RPMI8226 (cell line): Measurements from ENCODE around the gene CTDNEP1.

Source experiments
- DNase-seq: peaks from one replicate; pipeline ENCODE4 v3.0.0-alpha.2; 2015

Gene CTDNEP1

GRCh38 chr17:7279448-7279847, 27.9 kb upstream of the CTDNEP1 start:
- no peak for DNase-seq

- no peak for DNase-seq
Measured at GRCh38 chr17:7266784-7267183, 15.2 kb upstream of the CTDNEP1 start.

GRCh38 chr17:7263801-7264078, 12.2 kb upstream of the CTDNEP1 start:
- DNase-seq, result no peak

DNA sequence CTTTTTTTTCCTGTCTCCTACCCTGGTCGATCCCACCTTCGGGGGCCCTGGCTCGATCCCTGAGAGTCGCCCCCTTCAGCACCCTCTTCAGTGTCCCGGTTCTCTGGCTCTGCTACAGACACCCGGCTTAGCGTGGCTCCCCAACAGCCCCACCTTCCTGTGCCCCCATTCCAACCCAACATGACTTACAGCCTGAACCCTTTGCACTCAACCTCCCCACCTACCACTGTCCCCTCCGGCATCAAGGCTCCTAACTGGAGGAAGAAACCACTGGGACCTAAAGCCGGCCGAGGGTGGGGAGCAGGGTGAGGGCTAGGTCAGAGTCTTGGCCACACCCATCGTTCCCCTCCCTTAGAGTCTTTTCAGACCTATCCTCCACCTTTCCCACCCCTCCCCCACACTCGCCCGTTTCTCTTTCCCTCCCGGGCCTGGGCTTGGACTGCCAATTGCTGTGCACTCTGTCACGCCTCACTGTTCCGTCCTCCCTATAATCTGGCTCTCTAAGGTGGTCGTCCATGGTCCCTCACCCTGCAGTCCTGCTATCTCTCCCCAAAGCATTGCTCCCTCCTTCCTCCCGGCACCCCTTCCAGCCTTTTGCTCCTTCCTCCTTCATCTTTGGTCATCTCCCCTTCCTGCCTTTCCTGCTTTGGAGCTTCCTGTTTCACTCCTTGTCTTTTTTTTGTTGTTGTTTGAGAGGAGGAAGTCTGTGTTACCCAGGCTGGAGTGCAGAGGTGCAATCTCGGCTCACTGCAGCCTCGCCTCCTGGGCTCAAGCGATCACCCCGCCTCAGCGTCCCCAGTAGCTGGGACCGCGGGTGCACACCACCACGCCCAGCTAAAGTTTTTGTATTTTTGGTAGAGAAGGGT, 11.6 kb upstream of the CTDNEP1 start:
- peak; percentile 70 for DNase-seq

GRCh38 chr17:7262192-7262934, 10.8 kb upstream of the CTDNEP1 start, which contains the start of gene CLDN7:
Gene CLDN7, minus strand, starts transcription at chr17:7262478. Its CDS starts 435 bp downstream, at chr17:7262043.
- peak; percentile 52 for DNase-seq

- no peak for DNase-seq
Measured at GRCh38 chr17:7261379-7262191, 10.1 kb upstream of the CTDNEP1 start.

- peak; percentile 79 for DNase-seq
Measured at GRCh38 chr17:7260651-7261378, 9.3 kb upstream of the CTDNEP1 start.

DNA sequence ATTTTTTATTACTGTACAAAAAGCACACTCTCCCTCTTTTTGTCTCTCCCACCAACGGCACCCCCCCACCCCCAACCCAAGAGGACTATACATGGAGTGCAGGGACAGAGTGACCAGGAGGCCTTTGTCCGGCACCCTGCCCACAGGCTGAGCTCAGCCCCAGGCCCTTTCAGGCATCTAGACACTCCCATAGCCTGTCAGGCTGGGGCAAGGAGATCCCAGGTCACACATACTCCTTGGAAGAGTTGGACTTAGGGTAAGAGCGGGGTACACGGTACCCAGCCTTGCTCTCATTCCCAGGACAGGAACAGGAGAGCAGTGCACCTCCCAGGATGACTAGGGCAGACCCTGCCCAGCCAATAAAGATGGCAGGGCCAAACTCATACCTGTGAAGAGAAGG, 8.6 kb upstream of the CTDNEP1 start:
- no peak for DNase-seq

DNA sequence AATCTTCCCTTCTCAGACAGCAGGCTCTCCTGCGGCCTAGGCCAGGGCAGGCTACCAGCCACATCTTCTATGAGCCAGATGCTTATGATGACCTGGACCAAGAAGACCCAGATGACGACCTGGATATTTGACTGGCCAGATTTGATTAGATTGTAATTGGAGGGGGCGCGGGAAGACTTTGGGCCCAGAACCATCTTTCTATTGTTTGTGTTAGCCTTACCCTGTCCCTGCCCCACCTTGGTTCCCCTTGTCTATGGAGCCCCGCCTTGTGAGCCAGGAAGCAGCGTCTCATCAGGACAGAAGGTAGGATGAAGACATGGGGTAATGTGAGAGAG, 8.0 kb upstream of the CTDNEP1 start:
- DNase-seq, result no peak

GRCh38 chr17:7258731-7259554, 7.4 kb upstream of the CTDNEP1 start:
- DNase-seq, result no peak

DNA sequence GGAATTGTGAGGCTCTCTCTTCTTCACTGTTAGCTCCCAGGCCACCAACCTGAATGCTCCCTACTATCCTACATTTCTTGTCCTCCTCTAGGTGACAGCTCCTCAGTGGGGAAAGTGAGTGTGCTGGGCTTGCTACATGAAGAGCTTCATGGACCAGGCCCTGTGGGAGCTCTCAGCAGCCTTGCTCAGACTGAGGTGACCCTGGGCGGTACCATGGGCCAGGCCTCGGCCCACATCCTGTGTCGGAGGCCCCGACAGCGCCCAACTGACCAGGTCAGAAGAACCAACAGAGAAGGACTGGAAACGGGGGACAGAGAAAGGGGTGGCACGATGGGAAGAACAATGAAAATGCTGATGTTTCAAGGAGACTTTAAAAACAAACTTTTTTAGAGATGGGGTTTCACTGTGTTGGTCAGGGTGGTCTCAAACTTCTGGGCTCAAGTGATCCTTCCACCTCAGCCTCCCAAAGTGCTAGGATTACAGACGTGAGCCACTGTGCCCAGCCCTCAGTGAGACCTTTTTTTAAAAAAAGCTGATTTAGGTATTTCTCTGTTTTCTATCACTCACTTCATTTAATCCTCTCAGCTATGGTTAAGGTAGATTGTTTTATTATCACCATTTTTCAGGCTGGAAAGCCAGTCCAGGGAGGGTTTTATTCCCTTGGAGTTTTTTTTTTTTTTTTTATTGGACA, 5.4 kb upstream of the CTDNEP1 start:
- DNase-seq, result no peak

DNA sequence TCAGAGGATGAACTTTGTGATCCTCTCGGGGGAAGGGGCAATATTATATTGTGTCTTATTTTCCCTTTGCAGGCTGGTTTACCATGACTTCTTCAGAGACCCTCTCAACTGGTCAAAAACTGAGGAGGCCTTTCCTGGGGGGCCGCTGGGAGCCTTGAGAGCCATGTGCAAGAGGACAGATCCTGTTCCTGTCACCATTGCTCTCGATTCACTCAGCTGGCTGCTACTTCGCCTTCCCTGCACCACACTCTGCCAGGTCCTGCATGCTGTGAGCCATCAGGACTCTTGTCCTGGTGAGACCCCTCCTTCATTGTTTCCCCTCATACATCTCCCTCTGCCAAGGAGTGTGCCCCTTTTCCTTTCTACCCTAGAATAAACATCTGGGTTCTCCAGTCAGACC, 3.0 kb upstream of the CTDNEP1 start:
- DNase-seq, result no peak

DNA sequence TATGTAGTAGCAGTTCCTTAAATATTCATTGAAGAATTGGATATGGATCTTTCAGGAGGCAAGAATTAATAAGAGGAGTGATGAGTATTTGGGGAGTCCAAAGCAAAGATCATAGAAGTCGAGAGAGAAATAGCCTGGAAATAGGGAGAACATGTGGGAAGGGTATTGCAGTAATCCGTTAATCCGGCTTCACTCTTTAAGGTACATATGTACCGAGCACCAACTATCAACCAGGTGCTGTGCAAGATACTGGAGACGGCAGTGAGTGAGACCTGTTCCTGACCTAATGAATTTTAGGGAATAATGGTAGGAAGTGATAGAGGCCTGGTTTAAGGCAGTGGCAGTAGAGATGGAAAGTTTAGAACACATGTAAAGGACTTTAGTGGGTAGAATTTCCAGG, 1.5 kb upstream of the CTDNEP1 start:
- no peak for DNase-seq

DNA sequence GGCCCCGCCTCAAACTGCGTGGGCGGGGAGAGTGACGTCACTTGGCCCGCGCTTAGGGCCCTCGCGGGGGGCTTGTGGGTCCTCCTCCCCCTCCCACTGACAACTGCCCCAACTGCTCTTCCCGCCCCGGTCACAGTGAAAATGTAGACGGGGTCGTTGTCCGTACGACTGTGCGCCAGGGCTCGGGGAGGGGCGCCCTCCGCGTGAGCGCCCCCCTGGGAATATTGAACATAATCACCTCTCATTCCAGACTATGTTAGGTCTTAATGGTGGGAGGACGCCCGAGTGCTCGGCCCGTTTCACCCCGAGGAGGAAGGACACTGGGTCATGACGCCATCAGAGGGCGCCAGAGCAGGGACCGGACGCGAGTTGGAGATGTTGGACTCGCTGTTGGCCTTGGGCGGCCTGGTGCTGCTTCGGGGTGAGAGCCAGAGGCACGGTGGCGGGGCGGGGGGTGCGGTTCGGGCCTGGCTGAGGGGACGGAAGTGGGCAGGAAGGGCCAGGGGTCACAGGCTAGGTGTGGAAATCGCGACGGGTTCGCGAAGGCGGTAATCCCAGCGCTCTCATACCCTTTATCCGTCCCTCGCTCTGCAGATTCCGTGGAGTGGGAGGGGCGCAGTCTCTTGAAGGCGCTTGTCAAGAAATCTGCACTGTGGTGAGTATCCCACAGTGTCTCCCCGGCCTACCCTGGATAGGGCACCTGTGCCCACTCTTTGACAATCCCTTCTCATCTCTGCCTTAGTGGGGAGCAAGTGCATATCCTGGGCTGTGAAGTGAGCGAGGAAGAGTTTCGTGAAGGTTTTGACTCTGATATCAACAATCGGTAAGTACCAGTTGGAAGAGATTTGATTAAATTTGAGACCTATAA, 876 bp upstream of the CTDNEP1 start, which contains the start of gene ELP5:
ELP5 (plus strand) TSS at position 40 of the 868 bp plus-strand sequence; CDS start at position 376, 336 bp downstream.
- DNase-seq, result peak; percentile 90

DNA sequence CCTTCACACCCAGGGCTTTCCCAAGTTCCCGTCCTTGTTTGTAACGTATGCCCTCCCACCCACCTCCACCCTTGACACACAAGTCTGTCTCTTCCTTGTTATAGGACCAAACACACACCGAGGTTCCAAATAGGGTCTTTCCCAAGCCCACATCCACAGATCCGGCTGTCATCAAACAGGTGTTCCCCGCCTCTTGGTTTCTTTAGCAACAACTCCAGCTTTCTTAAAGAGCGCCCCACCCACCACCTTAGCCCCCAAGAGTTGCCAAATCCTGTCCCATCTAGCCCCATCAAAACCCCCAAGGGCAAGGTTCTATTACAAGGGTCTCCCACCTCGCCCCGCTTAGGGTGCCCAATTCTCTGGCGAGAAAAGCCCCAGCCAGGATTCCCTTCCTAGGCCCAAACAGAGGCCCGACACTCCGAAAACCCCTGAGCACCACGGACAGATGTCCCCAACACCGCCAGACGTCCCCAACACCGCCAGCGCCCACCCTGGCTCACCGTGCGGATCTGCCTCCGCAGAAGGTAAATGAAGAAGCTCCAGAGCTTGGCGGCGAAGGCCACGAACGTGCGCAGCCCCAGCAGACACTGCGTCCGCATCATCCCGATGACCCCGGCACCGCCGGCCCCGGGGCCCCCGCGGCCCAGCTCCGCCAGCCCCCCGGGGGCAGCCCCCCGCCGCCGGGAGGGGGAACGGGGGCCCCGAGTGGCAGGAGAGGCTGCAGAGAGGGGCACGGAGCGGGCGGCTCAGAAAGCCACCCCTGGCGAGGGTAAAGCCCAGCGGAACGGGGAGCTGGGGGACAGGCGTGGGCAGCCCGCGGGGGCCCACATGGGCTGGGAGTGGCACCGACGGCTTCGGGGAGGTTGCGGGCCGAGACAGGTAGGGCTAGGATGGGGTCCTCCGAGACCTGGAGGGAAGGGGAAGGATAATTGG, 573 bp downstream of the CTDNEP1 start:
- DNase-seq, result no peak

DNA sequence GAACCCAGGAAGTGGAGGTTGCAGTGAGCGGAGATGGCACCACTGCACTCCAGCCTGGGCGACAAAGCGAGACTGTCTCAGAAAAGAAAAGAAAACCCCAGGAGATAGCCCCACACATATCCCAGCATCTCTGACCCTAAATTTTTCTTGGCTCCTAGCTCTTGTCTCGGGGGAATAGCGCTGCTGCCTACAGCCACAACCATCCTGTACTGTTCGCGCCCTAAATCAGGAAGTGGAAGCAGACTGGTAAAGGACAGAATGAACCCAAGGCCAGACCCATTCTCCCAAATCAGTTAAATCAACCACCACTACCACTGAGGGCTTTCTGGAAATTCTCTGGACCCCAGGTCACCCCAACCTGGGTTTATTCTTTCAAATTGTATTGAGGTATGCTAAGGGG, 1.7 kb downstream of the CTDNEP1 start:
- no peak for DNase-seq

GRCh38 chr17:7249214-7249613, 2.3 kb downstream of the CTDNEP1 start:
- DNase-seq, result no peak

GRCh38 chr17:7248796-7249195, 2.7 kb downstream of the CTDNEP1 start:
- DNase-seq, result no peak

DNA sequence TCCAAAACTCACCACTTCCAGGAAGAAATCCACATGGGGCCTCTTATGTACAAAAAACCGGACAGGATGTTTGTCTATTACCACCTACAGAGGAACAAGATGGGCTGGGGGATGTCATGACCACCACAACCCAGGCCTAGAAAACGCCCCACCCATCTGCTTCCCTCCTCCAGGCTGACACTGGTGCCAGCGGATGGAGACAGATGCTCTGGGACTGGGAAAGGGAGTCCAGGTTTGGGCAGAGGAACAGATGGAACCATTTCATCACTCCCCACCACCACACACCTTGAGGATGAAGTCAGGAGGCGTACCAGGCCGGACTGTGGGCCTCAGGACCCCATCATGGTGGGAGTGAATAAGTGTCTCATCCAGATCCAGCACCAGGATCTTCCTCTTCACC, 4.8 kb downstream of the CTDNEP1 start:
- DNase-seq, result no peak
